Measurements from ENCODE around the gene MTA3.

MTA3 gene

GRCh38 chr2:42742740-42743658 is 174.6 kb downstream of the MTA3 start:
- no peak for DNase-seq

- DNase-seq, result no peak
Measured at GRCh38 chr2:42743659-42743990, 175.2 kb downstream of the MTA3 start.

- no peak for DNase-seq
Measured at GRCh38 chr2:42744545-42745082, 176.2 kb downstream of the MTA3 start.

GRCh38 chr2:42747422-42747821 is 179.0 kb downstream of the MTA3 start:
- DNase-seq, result no peak

GRCh38 chr2:42748840-42749239 is 180.4 kb downstream of the MTA3 start:
- DNase-seq, result no peak

GRCh38 chr2:42752314-42752713 is 183.9 kb downstream of the MTA3 start:
- no peak for DNase-seq

- no peak for DNase-seq
Measured at GRCh38 chr2:42752816-42753813, 184.7 kb downstream of the MTA3 start.

- no peak for DNase-seq
Measured at GRCh38 chr2:42754021-42754775, 185.8 kb downstream of the MTA3 start.

GRCh38 chr2:42754776-42755140 is 186.3 kb downstream of the MTA3 start:
- no peak for DNase-seq

GRCh38 chr2:42755191-42755880 is 186.9 kb downstream of the MTA3 start:
- DNase-seq, result no peak

- DNase-seq, result no peak
Measured at GRCh38 chr2:42756150-42756775, 187.8 kb downstream of the MTA3 start.

- DNase-seq, result no peak
Measured at GRCh38 chr2:42756966-42757513, 188.6 kb downstream of the MTA3 start.

- no peak for DNase-seq
Measured at GRCh38 chr2:42757981-42758740, 189.7 kb downstream of the MTA3 start.

GRCh38 chr2:42758751-42759150 is 190.3 kb downstream of the MTA3 start:
- DNase-seq, result no peak

GRCh38 chr2:42761554-42761953 is 193.1 kb downstream of the MTA3 start:
- DNase-seq, result no peak

- DNase-seq, result no peak
Measured at GRCh38 chr2:42762155-42762554, 193.7 kb downstream of the MTA3 start.

- DNase-seq, result no peak
Measured at GRCh38 chr2:42762823-42763804, 194.7 kb downstream of the MTA3 start.

GRCh38 chr2:42764096-42764495 is 195.7 kb downstream of the MTA3 start, which contains the start of gene OXER1:
OXER1 (minus strand) TSS chr2:42764135; CDS start chr2:42764062, 73 bp downstream.
- DNase-seq, result no peak

- DNase-seq, result no peak
Measured at GRCh38 chr2:42764901-42765300, 196.5 kb downstream of the MTA3 start.

All from effector CD8-positive, alpha-beta T cell (primary cell).